Activated T-helper 2 cell treated with anti-CD3 and anti-CD28 coated beads, Interferon-gamma antibody, Interleukin-2, Interleukin-4, amounts not matched to agents 10 μg/mL and 5 μg/mL and 100 μg/mL, durations not matched to agents 14 hours and 24 hours and 36 hours (primary cell): ENCODE results near the gene HCK. TPM values are rescaled to one million over a fixed set of nuclear protein-coding genes. Genes with fewer than 3 reads are reported as not detected.

ENCODE experiments used
- DNase-seq: peaks from one replicate; pipeline ENCODE4 v3.0.0; 2021; ENCODE audit warnings: low spot score
- H3K27ac Mint-ChIP-seq: one replicate; pipeline ENCODE4 v1.8.0; 2021; ENCODE audit warnings: mixed read lengths
- H3K27me3 Mint-ChIP-seq: one replicate; pipeline ENCODE4 v1.8.0; 2021; ENCODE audit warnings: low read depth, mixed read lengths
- H3K36me3 Mint-ChIP-seq: one replicate; pipeline ENCODE4 v1.8.0; 2021; ENCODE audit warnings: low read depth, mixed read lengths
- H3K4me1 Mint-ChIP-seq: one replicate; pipeline ENCODE4 v1.8.0; 2021; ENCODE audit warnings: low read depth, mixed read lengths
- H3K4me3 Mint-ChIP-seq: one replicate; pipeline ENCODE4 v1.8.0; 2021; ENCODE audit warnings: low read depth, mild to moderate bottlenecking, moderate library complexity, mixed read lengths
- H3K9me3 Mint-ChIP-seq: one replicate; pipeline ENCODE4 v1.8.0; 2021; ENCODE audit warnings: mixed read lengths
- intact Hi-C: fragments of 100-400 bp; cut with micrococcal nuclease; formaldehyde crosslinking; loops from one replicate; pipeline ENCODE4 v1.15.1; 2023
- total RNA-seq: library from RNA; stranded (reverse); gene quantifications from 2 replicates; pipeline ENCODE4 v1.2.3, GENCODE V29; 2022

HCK gene
- total RNA-seq, 1 donor from 2014 or later, result not detected

GRCh38 chr20:32034581-32035425 lies 17.2 kb upstream of the HCK start:
- Mint-ChIP-seq H3K4me3 (no peak overlapping the region), H3K4me1 (peaks cover 3% of the 10 kb centered on the region), H3K9me3 (no peaks in the 10 kb centered on the region), H3K27ac (no peak overlapping the region), H3K36me3 (no peaks in the 10 kb centered on the region), H3K27me3 (peaks cover 36% of the 10 kb centered on the region)
- DNase-seq, result no peak
- intact Hi-C loops, result loop anchor here (10.0 kb wide), 1 partner anchor 60 kb away; no protein-coding TSS in a partner anchor

DNA sequence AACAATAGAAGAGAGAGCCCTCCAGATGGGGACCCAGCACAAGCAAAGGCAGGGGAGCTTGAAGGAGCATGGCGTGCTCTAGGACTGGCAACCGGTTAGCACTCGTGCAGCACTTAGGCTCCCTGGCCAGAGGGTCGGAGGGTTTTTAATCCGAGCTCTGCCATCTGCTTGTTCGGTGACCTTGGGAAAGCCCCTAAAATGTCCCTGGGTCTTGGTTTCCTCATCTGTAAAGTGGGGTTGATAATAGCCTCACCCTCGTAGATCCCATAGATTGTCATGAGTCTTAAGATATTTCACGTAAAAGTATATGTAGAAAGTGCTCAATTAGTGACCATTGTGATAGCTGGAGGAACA lies 16.6 kb upstream of the HCK start:
- H3K36me3 Mint-ChIP-seq, result no peaks in the 10 kb centered on the region
- peaks cover 33% of the 10 kb centered on the region for H3K27me3 Mint-ChIP-seq
- intact Hi-C loops, result loop anchor here (10.0 kb wide), 1 partner anchor 59 kb away; no protein-coding TSS in a partner anchor
- H3K27ac Mint-ChIP-seq, result no peak overlapping the region
- no peaks in the 10 kb centered on the region for H3K9me3 Mint-ChIP-seq
- H3K4me1 Mint-ChIP-seq, result peaks cover 3% of the 10 kb centered on the region
- DNase-seq, result no peak
- no peak overlapping the region for H3K4me3 Mint-ChIP-seq

DNA sequence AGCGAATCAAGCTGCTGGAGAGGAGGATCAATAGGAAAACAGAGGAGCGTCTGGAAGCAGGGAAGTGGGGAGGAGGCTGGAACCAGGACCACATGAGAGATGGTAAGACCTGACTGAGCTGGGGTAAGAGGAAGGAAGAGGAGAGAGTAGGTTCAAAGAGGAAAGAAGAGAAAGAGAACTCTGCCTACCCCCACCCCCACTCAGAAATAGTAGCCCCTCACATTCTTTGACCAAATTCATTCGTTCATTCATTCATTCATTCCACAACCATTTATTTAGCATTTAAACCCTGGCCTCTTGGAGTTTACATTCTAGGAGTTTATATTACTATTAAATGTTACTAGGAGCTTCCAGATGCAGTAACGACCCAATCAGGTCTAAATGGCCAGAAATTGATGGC lies 15.8 kb upstream of the HCK start:
- Mint-ChIP-seq H3K4me3 (no peak overlapping the region), H3K36me3 (no peaks in the 10 kb centered on the region), H3K9me3 (no peaks in the 10 kb centered on the region), H3K27me3 (peaks cover 38% of the 10 kb centered on the region), H3K4me1 (peaks cover 3% of the 10 kb centered on the region), H3K27ac (no peak overlapping the region)
- intact Hi-C loops, result loop anchor here (10.0 kb wide), 1 partner anchor 59 kb away; no protein-coding TSS in a partner anchor
- no peak for DNase-seq

DNA sequence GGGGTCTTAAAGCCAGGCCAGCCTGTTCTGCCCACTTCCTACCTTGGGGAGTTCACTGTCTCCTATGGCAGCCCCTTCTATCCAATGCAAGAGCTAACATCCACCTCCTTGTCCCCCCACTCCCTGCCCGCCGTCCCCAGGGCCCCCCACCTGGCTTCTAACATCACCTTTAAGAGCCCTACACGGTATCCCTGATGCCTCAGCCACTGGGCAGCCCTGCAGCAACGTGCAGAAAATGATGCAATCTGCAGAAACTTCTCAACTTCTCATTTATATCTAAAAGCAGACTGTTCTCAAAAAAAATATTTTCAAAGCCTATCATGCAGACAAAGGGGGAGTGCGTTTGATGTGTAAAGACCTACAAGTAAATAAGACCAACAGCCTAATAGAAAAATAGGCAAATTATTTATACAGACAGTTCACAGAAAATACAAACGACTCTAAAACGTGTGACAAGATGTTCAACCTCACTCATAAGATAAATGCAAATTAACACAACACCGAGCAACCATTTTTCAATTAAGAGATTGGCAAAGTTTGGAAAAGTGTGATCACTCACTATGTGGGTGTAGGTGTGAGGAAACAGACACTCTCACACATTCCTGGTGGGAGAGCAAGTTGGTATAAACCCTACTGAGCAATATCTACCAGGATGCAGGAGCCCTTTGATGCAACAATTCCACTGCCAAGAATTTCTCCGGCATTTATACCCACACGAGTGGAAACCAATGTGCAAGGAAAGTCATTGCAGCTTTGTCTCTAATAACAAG lies 15.1 kb upstream of the HCK start:
- Mint-ChIP-seq H3K36me3 (no peaks in the 10 kb centered on the region), H3K4me1 (no peaks in the 10 kb centered on the region), H3K27me3 (peaks cover 39% of the 10 kb centered on the region), H3K27ac (no peak overlapping the region), H3K4me3 (no peak overlapping the region), H3K9me3 (no peaks in the 10 kb centered on the region)
- intact Hi-C loops, result loop anchor here (10.0 kb wide), 1 partner anchor 58 kb away; no protein-coding TSS in a partner anchor
- no peak for DNase-seq

GRCh38 chr20:32037929-32038328 lies 14.1 kb upstream of the HCK start:
- no peak for DNase-seq
- intact Hi-C loops, result loop anchor here (10.0 kb wide), 1 partner anchor 57 kb away; no protein-coding TSS in a partner anchor
- Mint-ChIP-seq H3K27me3 (peaks cover 36% of the 10 kb centered on the region), H3K36me3 (no peaks in the 10 kb centered on the region), H3K9me3 (no peaks in the 10 kb centered on the region), H3K27ac (no peak overlapping the region), H3K4me3 (no peak overlapping the region), H3K4me1 (no peaks in the 10 kb centered on the region)

DNA sequence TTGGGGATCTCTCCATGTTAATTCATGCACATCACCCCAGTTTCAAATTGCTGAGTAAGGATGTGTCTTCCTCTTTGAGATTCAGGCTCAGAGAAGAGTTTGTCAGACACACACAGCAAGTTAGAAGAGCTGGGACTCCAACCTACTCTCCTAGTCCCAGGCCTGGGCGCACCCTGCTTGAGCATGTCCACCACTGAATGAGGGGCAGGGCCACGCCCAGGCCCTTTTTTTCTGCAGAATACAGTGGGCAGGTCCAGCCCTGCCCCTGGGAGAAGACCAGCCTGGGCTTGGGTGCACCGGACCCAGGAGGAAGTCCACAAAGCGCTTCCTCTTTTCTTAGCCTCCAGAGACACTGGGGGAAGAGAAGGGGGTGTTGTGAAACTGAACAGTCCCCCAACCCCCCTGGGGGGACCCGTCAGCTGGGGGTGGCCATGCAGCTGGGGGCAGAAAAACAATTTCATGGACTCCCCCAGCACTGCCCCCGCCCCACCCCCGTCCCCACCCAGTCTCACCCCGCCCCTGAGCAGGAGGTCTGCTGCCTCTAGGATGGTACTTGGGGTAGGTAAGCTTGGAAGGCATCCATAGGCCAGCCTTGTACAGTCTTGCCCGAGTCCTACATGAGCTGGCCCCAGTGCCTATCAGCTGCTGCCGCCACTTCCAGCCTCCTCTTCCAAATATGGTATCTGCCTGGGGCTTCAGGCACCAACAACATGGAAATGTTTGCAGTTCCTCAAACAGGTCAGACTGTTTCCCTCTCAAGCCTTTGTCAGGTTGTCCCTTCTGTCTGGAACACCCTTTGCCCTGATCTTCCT lies 11.7 kb upstream of the HCK start:
- H3K27ac Mint-ChIP-seq, result no peak overlapping the region

GRCh38 chr20:32045999-32046398 lies 6.0 kb upstream of the HCK start:
- H3K9me3 Mint-ChIP-seq, result no peaks in the 10 kb centered on the region
- no peaks in the 10 kb centered on the region for H3K36me3 Mint-ChIP-seq
- no peak for DNase-seq
- H3K4me1 Mint-ChIP-seq, result peaks cover 2% of the 10 kb centered on the region
- peaks cover 60% of the 10 kb centered on the region for H3K27me3 Mint-ChIP-seq
- H3K27ac Mint-ChIP-seq, result no peak overlapping the region
- H3K4me3 Mint-ChIP-seq, result no peak overlapping the region
- intact Hi-C loops, result no loop called here

More for the DNA sequence above, 11.7 kb upstream of the HCK start:
- intact Hi-C loops, result no loop called here
- Mint-ChIP-seq H3K4me3 (no peak overlapping the region), H3K4me1 (no peaks in the 10 kb centered on the region), H3K36me3 (no peaks in the 10 kb centered on the region), H3K27me3 (peaks cover 39% of the 10 kb centered on the region), H3K9me3 (no peaks in the 10 kb centered on the region)
- no peak for DNase-seq

- Mint-ChIP-seq H3K9me3 (no peaks in the 10 kb centered on the region), H3K4me3 (no peak overlapping the region), H3K27ac (no peak overlapping the region), H3K4me1 (peaks cover 12% of the 10 kb centered on the region), H3K36me3 (no peaks in the 10 kb centered on the region), H3K27me3 (peaks cover 59% of the 10 kb centered on the region)
- intact Hi-C loops, result no loop called here
- no peak for DNase-seq
Measured at GRCh38 chr20:32050324-32050841, 1.7 kb upstream of the HCK start.

DNA sequence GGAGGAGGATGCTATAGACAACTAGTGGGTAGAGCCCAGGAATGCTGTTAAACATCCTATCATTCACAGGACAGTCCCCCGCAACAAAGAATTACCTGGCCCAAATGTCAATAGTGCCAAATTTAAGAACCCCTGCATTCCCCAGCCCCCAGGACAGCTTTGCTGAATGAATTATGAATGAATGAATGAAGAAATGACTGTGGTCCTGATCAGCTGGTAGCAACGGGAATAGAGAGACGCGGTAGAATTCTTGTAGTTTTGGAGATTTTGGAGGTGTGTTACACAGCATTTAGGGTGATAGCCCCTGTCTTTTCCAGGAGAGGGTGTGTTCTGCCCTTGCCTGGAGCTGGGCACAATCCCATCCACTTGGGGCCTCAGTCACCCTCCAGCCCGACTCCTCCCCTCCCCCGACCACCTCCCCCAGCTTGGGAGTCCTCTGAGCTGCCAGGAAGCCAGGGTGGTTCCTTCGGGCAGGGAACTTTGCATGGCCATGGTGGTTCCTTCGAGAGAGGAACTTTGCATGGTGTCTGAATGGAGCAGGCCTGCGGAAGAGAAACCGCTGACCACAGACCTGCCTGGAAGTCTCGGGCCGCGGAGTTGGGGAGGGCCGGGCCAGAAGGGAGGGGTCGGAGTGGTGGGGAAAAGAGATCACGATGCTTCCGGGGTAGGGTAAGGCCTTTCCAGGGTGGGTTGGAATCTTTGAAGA lies 1.0 kb upstream of the HCK start:
- peaks cover 56% of the 10 kb centered on the region for H3K27me3 Mint-ChIP-seq
- H3K36me3 Mint-ChIP-seq, result no peaks in the 10 kb centered on the region
- intact Hi-C loops, result no loop called here
- DNase-seq, result no peak
- H3K27ac Mint-ChIP-seq, result no peak overlapping the region
- H3K9me3 Mint-ChIP-seq, result no peaks in the 10 kb centered on the region
- peak overlapping the region; percentile 13 for H3K4me3 Mint-ChIP-seq
- peaks cover 12% of the 10 kb centered on the region for H3K4me1 Mint-ChIP-seq

GRCh38 chr20:32051720-32052089 lies 337 bp upstream of the HCK start:
- Mint-ChIP-seq H3K4me3 (peak overlapping the region; percentile 59), H3K36me3 (no peaks in the 10 kb centered on the region)
- intact Hi-C loops, result no loop called here

DNA sequence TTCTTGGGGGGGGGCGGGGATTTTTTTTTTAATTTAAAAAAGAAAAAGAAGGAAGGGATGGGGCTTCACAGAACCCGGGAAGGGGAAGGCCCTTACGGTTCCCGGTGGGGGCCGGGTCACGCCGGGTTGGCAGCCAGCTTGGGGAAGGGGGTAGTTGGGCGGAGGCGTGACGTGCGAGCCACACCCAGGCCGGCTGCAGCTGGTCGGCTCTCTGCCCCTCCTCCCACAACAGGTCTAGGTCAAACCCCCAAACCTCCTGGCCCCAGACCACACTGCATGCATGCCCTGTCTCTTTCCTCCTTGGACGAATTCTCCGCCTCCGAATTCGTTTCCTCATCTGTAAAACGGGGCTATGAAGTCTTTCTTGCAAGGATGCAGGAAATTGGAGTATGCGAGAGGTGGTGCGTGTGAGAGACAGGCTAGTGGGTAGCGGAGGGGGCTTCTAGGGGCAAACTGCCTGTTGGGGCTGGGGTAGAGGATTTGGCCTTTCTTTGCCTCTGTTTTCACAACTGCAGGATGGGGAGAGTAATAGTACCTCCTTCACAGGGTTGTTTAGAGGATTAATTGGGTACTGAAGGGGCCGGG lies 828 bp downstream of the HCK start:
- no peak overlapping the region for H3K27ac Mint-ChIP-seq
- intact Hi-C loops, result no loop called here
- peaks cover 12% of the 10 kb centered on the region for H3K4me1 Mint-ChIP-seq
- DNase-seq, result no peak
- no peak overlapping the region for H3K4me3 Mint-ChIP-seq
- peaks cover 46% of the 10 kb centered on the region for H3K27me3 Mint-ChIP-seq
- no peaks in the 10 kb centered on the region for H3K36me3 Mint-ChIP-seq
- no peaks in the 10 kb centered on the region for H3K9me3 Mint-ChIP-seq

More at GRCh38 chr20:32051720-32052089, 337 bp upstream of the HCK start:
- Mint-ChIP-seq H3K4me1 (peaks cover 12% of the 10 kb centered on the region), H3K27me3 (peaks cover 50% of the 10 kb centered on the region), H3K27ac (no peak overlapping the region), H3K9me3 (no peaks in the 10 kb centered on the region)
- DNase-seq, result no peak
